GM12872 (cell line): ENCODE data around the gene LUZP1.

Source experiments
- CTCF ChIP-seq: IDR thresholded peaks from 3 replicates; pipeline ENCODE4 v1.5.1; 2011; ENCODE audit warnings: low read depth, mild to moderate bottlenecking, low read length, moderate library complexity; ENCODE audit not compliant: insufficient read depth

Gene LUZP1

GRCh38 chr1:23085696-23086095 lies 83.0 kb downstream of the LUZP1 start:
- TF ChIP-seq CTCF = no peak

- no peak for TF ChIP-seq CTCF
Observed at GRCh38 chr1:23084880-23085279, 83.8 kb downstream of the LUZP1 start.

- no peak for TF ChIP-seq CTCF
Observed at GRCh38 chr1:23083714-23084480, 84.8 kb downstream of the LUZP1 start.

GRCh38 chr1:23081376-23081775 lies 87.3 kb downstream of the LUZP1 start:
- peak; percentile 41; the same call in 2 of the 3 replicates for TF ChIP-seq CTCF

- no peak for TF ChIP-seq CTCF
Observed at GRCh38 chr1:23080885-23081284, 87.8 kb downstream of the LUZP1 start.

- TF ChIP-seq CTCF = no peak
Observed at GRCh38 chr1:23079025-23079424, 89.6 kb downstream of the LUZP1 start.

- TF ChIP-seq CTCF = no peak
Observed at GRCh38 chr1:23074012-23074411, 94.6 kb downstream of the LUZP1 start.
